K562 (cell line): Measurements from ENCODE around the gene CYP51A1. TPM values are rescaled to one million over a fixed set of nuclear protein-coding genes. Genes with fewer than 3 reads are reported as not detected.

Experiments used
- ERF ChIP-seq: fragments of 450-650 bp; formaldehyde crosslinking; IDR thresholded peaks from 2 replicates; pipeline ENCODE4 v1.4.0; 2020; ENCODE audit warnings: mild to moderate bottlenecking, mixed read lengths
- FOXM1 ChIP-seq, 2 experiments: fragments of 450-650 bp in 1 of 2; sonication (generic) in 1 of 2; formaldehyde crosslinking in 1 of 2; IDR thresholded peaks; 2 replicates each; pipeline versions ENCODE4 v1.6.1 to v1.9.0; 2017 to 2022; ENCODE audit warnings: low read depth in 2 of 2, mild to moderate bottlenecking in 2 of 2, missing genetic modification reagents in 1 of 2, moderate library complexity in 1 of 2
- HDAC2 ChIP-seq: fragments of 450-650 bp; IDR thresholded peaks from 2 replicates; pipeline ENCODE4 v1.6.1; 2016; ENCODE audit warnings: mild to moderate bottlenecking
- HIVEP1 ChIP-seq: fragments of 250-450 bp; sonication (Bioruptor Pico); IDR thresholded peaks from 2 replicates; pipeline ENCODE4 v1.4.0; 2020; ENCODE audit warnings: mild to moderate bottlenecking
- L3MBTL2 ChIP-seq: fragments of 450-650 bp; IDR thresholded peaks from 2 replicates; pipeline ENCODE4 v1.6.1; 2016; ENCODE audit warnings: mild to moderate bottlenecking, moderate library complexity
- RBM22 ChIP-seq: fragments of 200-400 bp; formaldehyde crosslinking; IDR thresholded peaks from 2 replicates; pipeline ENCODE4 v1.6.1; 2018; ENCODE audit warnings: low read length, low read depth; ENCODE audit not compliant: poor library complexity, severe bottlenecking
- REST ChIP-seq, 2 experiments: fragments of 450-650 bp; formaldehyde crosslinking in 1 of 2; IDR thresholded peaks; 2 replicates each; pipeline versions ENCODE4 v1.4.0 to v1.6.1; 2014 to 2020; ENCODE audit warnings: mild to moderate bottlenecking in 2 of 2, borderline replicate concordance in 1 of 2, low read depth in 1 of 2
- SIRT6 ChIP-seq: IDR thresholded peaks from one replicate; pipeline ENCODE4 v1.6.1; 2012; ENCODE audit warnings: low read depth, mild to moderate bottlenecking, control low read depth, inconsistent platforms, low read length, moderate library complexity
- SLC30A9 ChIP-seq: fragments of 250-450 bp; sonication (Bioruptor Pico); IDR thresholded peaks from 2 replicates; pipeline ENCODE4 v1.8.0; 2022; ENCODE audit warnings: mild to moderate bottlenecking, moderate library complexity
- STAT5B ChIP-seq: fragments of 250-450 bp; sonication (Bioruptor Pico); IDR thresholded peaks from 2 replicates; pipeline ENCODE4 v1.8.0; 2021; ENCODE audit warnings: mild to moderate bottlenecking, inconsistent platforms
- TBP ChIP-seq: optimal IDR thresholded peaks from 2 replicates; pipeline ENCODE3; 2011; ENCODE audit warnings: low read depth, low read length, improper control_type of control experiment
- TFAM ChIP-seq: fragments of 250-450 bp; sonication (Bioruptor Pico); conservative IDR thresholded peaks from 2 replicates; pipeline ENCODE4 v1.5.0; 2021; ENCODE audit warnings: mild to moderate bottlenecking, moderate library complexity
- ZBTB43 ChIP-seq: sonication (generic); formaldehyde crosslinking; IDR thresholded peaks from 2 replicates; pipeline ENCODE4 v1.8.0; 2023; ENCODE audit warnings: mild to moderate bottlenecking, missing genetic modification reagents
- ZNF134 ChIP-seq: fragments of 250-450 bp; sonication (Bioruptor Pico); conservative IDR thresholded peaks from 2 replicates; pipeline ENCODE4 v1.4.0; 2020
- polyA plus RNA-seq, 8 experiments: library from polyadenylated mRNA; depleted of rRNA in 4 of 8; stranded (reverse) in 5 of 8; unstranded in 3 of 8; fragments of >200 nt; fragmentation: Nextera tagmentation in 2 of 8; fragmentation: Illumina TruSeq in 1 of 8; extraction: Ambion mirVana in 2 of 8; extraction: Trizol in 1 of 8; gene quantifications; 2 replicates each; pipeline versions ENCODE4 v1.2.1 to v1.2.3, GENCODE V29; 2011 to 2014; ENCODE audit warnings: inconsistent platforms in 1 of 8, missing spikeins in 1 of 8
- total RNA-seq, 7 experiments: library from RNA; depleted of rRNA in 6 of 7; stranded (reverse); fragments of >200 nt in 6 of 7; fragmentation: Illumina TruSeq in 2 of 7; extraction: Trizol in 2 of 7; gene quantifications; 2 replicates each; pipeline versions ENCODE4 v1.2.1 to v1.2.3, GENCODE V29; 2011 to 2021; ENCODE audit warnings: low replicate concordance in 1 of 7
- TF ChIP-seq, protein P1 (sequence below): fragments of 450-650 bp; conservative IDR thresholded peaks from 2 replicates; pipeline ENCODE4 v1.6.1; 2016; ENCODE audit warnings: missing genetic modification characterization, low read depth, mild to moderate bottlenecking, missing compliant biosample characterization, moderate library complexity
- TF ChIP-seq, protein P2 (sequence below): fragments of 450-650 bp; IDR thresholded peaks from one replicate; pipeline ENCODE4 v1.6.1; 2018; ENCODE audit warnings: mild to moderate bottlenecking, moderate library complexity; ENCODE audit not compliant: partially characterized antibody

The CYP51A1 gene
- total and polyA plus RNA-seq, 9 of the 15 experiments (the other 6 are each of a cell fraction or from before 2014, with no cell fraction given): 35.4 to 151 (median 80.3) TPM

GRCh38 chr7:92133737-92134270, 473 bp downstream of the CYP51A1 start (continued):
- TF ChIP-seq REST (IDR thresholded peaks at IDR 0.05; ENCODE audit: borderline replicate concordance): peak; percentile 30; the same call in 1 of the 2 replicates
- TF ChIP-seq REST (CRISPR knock-in tag; IDR thresholded peaks at IDR 0.05; ENCODE audit: low read depth): peak; percentile 49; the same call in 1 of the 2 replicates
- no peak for TF ChIP-seq ERF (CRISPR knock-in tag)
- TF ChIP-seq HDAC2: peak; percentile 85; the same call in 1 of the 2 replicates
- peak; percentile 75; the same call in 1 of the 2 replicates for TF ChIP-seq HIVEP1
- TF ChIP-seq, protein P1, sequence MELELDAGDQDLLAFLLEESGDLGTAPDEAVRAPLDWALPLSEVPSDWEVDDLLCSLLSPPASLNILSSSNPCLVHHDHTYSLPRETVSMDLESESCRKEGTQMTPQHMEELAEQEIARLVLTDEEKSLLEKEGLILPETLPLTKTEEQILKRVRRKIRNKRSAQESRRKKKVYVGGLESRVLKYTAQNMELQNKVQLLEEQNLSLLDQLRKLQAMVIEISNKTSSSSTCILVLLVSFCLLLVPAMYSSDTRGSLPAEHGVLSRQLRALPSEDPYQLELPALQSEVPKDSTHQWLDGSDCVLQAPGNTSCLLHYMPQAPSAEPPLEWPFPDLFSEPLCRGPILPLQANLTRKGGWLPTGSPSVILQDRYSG (tag): no peak
- TF ChIP-seq ZBTB43 (CRISPR knock-in tag): 0 out of 2 replicates have a peak, but pooled peaks have one; percentile 4
- TF ChIP-seq RBM22: peak; percentile 24
- no peak for TF ChIP-seq TFAM
- TF ChIP-seq, protein P2, sequence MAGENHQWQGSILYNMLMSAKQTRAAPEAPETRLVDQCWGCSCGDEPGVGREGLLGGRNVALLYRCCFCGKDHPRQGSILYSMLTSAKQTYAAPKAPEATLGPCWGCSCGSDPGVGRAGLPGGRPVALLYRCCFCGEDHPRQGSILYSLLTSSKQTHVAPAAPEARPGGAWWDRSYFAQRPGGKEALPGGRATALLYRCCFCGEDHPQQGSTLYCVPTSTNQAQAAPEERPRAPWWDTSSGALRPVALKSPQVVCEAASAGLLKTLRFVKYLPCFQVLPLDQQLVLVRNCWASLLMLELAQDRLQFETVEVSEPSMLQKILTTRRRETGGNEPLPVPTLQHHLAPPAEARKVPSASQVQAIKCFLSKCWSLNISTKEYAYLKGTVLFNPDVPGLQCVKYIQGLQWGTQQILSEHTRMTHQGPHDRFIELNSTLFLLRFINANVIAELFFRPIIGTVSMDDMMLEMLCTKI: no peak
- TF ChIP-seq ZNF134: no peak
- TF ChIP-seq TBP: no peak
- no peak for TF ChIP-seq STAT5B
- no peak for TF ChIP-seq FOXM1 (IDR thresholded peaks at IDR 0.05; ENCODE audit: low read depth)
- peak; percentile 27; the same call in 1 of the 2 replicates for TF ChIP-seq FOXM1 (CRISPR knock-in tag; IDR thresholded peaks at IDR 0.05; ENCODE audit: low read depth)
- TF ChIP-seq L3MBTL2: no peak
- no peak for TF ChIP-seq SIRT6
- TF ChIP-seq SLC30A9: no peak
